A549 (cell line): ENCODE results near the gene KIF5A. TPM values are rescaled to one million over a fixed set of nuclear protein-coding genes. Genes with fewer than 3 reads are reported as not detected.
A peak's percentile ranks its signal among the peaks of the same experiment; 100 is the strongest.

Experiments
- ATAC-seq, 2 experiments: fragments of 200-7000 bp in 1 of 2; fragments of >200 bp in 1 of 2; cut with Nextera tagmentation in 1 of 2; cut with Tn5 transposase in 1 of 2; 3 replicates each; pipeline versions ENCODE4 v1.8.0 to v1.9.1; 2018 to 2020; ENCODE audit warnings: mild to moderate bottlenecking in 1 of 2, moderate library complexity in 1 of 2
- CTCF ChIA-PET: fragments of 300-600 bp; sonication (Branson Sonifier 250); formaldehyde crosslinking; extraction: SDS; loops from one replicate; lab custom pipeline; 2021; ENCODE audit warnings: antibody characterized with exemption, inconsistent platforms; lab: Yijun Ruan, JAX
- POLR2A ChIA-PET: fragments of 350-600 bp; formaldehyde crosslinking; extraction: SDS; loops from one replicate; lab custom pipeline; 2021; ENCODE audit warnings: antibody characterized with exemption, inconsistent platforms; lab: Yijun Ruan, JAX
- DNase-seq, 2 experiments: peaks; one replicate each; pipeline versions ENCODE4 v3.0.0 to v3.0.0-alpha.2; 2011 to 2016; ENCODE audit warnings: low read depth in 1 of 2, low spot score in 1 of 2
- FAIRE-seq: peaks from 2 replicates; lab custom pipeline; 2011; peaks lifted over from hg19 to GRCh38; lab: Jason Lieb, UNC
- H3K27ac ChIP-seq, 2 experiments: fragments of >200 bp; sonication (Bioruptor Twin); formaldehyde crosslinking; 3 replicates each; pipeline ENCODE4 v1.5.1; 2016 to 2017
- H3K4me1 ChIP-seq: fragments of >200 bp; sonication (Bioruptor Twin); formaldehyde crosslinking; 3 replicates; pipeline ENCODE4 v1.6.1; 2016
- H3K4me2 ChIP-seq: fragments of >200 bp; sonication (Bioruptor Twin); formaldehyde crosslinking; 3 replicates; pipeline ENCODE4 v1.6.1; 2016
- H3K4me3 ChIP-seq: fragments of >200 bp; sonication (Bioruptor Twin); formaldehyde crosslinking; 3 replicates; pipeline ENCODE4 v1.5.1; 2016
- H3K9me3 ChIP-seq: fragments of >200 bp; sonication (Bioruptor Twin); formaldehyde crosslinking; 3 replicates; pipeline ENCODE4 v1.6.1; 2016
- CBX2 ChIP-seq: fragments of 200-600 bp; sonication (generic); IDR thresholded peaks from 2 replicates; pipeline ENCODE4 v1.6.1; 2016; ENCODE audit warnings: low read depth, mild to moderate bottlenecking, borderline replicate concordance
- CHD4 ChIP-seq: fragments of 200-600 bp; sonication (generic); IDR thresholded peaks from 2 replicates; pipeline ENCODE4 v1.6.1; 2016; ENCODE audit warnings: antibody characterized with exemption, mild to moderate bottlenecking, borderline replicate concordance
- JUNB ChIP-seq: fragments of >200 bp; sonication (Bioruptor Twin); formaldehyde crosslinking; IDR thresholded peaks from 2 replicates; pipeline ENCODE4 v1.6.1; 2016
- KDM5A ChIP-seq: fragments of 200-600 bp; sonication (generic); IDR thresholded peaks from 2 replicates; pipeline ENCODE4 v1.6.1; 2016; ENCODE audit warnings: antibody characterized with exemption, mild to moderate bottlenecking
- NPAS2 ChIP-seq: fragments of 250-450 bp; sonication (Bioruptor Pico); IDR thresholded peaks from 2 replicates; pipeline ENCODE4 v1.8.0; 2022; ENCODE audit warnings: mild to moderate bottlenecking, moderate library complexity, borderline replicate concordance
- NR3C1 ChIP-seq: fragments of >200 bp; sonication (Bioruptor Twin); formaldehyde crosslinking; IDR thresholded peaks from 3 replicates; pipeline ENCODE4 v1.6.1; 2017
- TP53 ChIP-seq: fragments of 250-450 bp; sonication (Bioruptor Pico); IDR thresholded peaks from 2 replicates; pipeline ENCODE4 v1.5.0; 2021; ENCODE audit warnings: mild to moderate bottlenecking, moderate library complexity
- WGBS: methylation state at CpG from one replicate; pipeline ENCODE4 v1.1.6; 2017; ENCODE audit errors: missing lambda C conversion rate; 5-methylcytosine and 5-hydroxymethylcytosine counted together
- polyA plus RNA-seq, 4 experiments: library from polyadenylated mRNA; depleted of rRNA in 3 of 4; stranded (reverse); fragments of >200 nt; fragmentation: RNase III in 1 of 4; extraction: RNeasy Plus Mini Kit Qiagen cat#74134 plus additional on column Dnase treatment in 1 of 4; gene quantifications; 2 replicates in 3 of 4; 3 replicates in 1 of 4; pipeline ENCODE4 v1.2.3, GENCODE V29; 2011 to 2017
- TF ChIP-seq, protein P1 (sequence below): fragments of 250-450 bp; sonication (Bioruptor Pico); IDR thresholded peaks from 2 replicates; pipeline ENCODE4 v1.5.0; 2020; ENCODE audit warnings: low read depth, mild to moderate bottlenecking, moderate library complexity
- TF ChIP-seq, protein P2 (sequence below): fragments of 150-350 bp; IDR thresholded peaks from 2 replicates; pipeline ENCODE4 v1.6.1; 2014; ENCODE audit warnings: low read depth, mild to moderate bottlenecking, low read length
- TF ChIP-seq, protein P3 (sequence below): IDR thresholded peaks from 2 replicates; pipeline ENCODE4 v1.6.1; 2012; ENCODE audit warnings: low read depth, borderline replicate concordance

Gene KIF5A
- polyA plus RNA-seq, 2 of the 4 experiments (the other 2 are of a cell fraction) = 0.61 to 0.89 TPM

DNA sequence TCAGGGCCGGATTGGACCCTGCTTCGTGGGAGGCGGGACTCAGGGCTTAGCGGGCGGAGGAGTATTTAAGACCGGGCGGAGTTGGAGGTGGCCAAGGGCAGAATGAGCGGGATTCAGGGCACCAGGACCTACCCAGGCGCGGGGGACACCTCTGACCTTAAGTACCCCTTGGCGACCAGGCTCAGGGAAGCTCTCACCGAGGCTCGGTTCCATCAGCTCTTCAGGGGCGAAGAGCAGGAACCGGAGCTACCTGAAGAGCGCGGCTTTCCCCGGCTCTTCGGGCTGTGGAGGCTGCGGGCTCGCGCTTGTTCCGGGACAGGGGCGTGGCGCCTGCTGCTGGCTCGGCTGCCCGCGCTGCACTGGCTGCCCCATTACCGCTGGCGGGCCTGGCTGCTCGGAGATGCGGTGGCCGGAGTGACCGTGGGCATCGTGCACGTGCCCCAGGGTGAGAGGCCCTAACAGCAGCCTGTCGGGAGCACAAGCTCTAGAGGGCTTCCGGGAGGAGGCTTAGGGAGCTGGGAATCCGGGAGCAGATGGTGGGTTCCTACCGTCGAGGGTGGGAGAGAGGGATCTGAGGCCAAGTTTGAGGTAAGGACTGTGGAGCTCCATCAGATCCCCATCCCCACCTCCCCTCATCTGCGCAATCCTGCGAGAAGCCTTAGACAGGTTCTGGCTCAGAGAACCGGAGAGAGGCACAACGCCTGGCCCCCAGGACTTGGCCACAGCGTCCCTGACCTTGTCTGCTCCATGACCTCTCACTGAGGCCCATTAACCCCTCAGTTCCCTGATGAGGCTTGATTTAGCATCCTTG is 69.8 kb downstream of the KIF5A start:
- ATAC-seq (no peak), DNase-seq (no peak), FAIRE-seq (no peak)
- WGBS = 84% methylated on average over 26 of the region's 46 CpGs
- ChIA-PET POLR2A (interaction anchor here (0.5 kb wide), 1 partner anchor 10 kb away, joined by 4 read pairs; no protein-coding TSS in a partner anchor), CTCF (interaction anchor here (0.6 to 20.9 kb wide), 13 partner anchors 8 to 369 kb away, joined by 3 to 336 read pairs (median 6); partner anchors contain the start of genes ARHGEF25, B4GALNT1 and STAC3)
- H3K9me3 ChIP-seq = no peaks in the 10 kb centered on the region
- TF ChIP-seq KDM5A (no peak), CBX2 (no peak), JUNB (no peak), TP53 (CRISPR knock-in tag) (no peak)
- TF ChIP-seq, protein P1, sequence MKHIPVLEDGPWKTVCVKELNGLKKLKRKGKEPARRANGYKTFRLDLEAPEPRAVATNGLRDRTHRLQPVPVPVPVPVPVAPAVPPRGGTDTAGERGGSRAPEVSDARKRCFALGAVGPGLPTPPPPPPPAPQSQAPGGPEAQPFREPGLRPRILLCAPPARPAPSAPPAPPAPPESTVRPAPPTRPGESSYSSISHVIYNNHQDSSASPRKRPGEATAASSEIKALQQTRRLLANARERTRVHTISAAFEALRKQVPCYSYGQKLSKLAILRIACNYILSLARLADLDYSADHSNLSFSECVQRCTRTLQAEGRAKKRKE (CRISPR knock-in tag) = no peak
- no peak overlapping the region for H3K4me3 ChIP-seq
- peaks cover 13% of the 10 kb centered on the region; the same call in 1 of the 3 replicates for H3K4me1 ChIP-seq
- no peak overlapping the region for H3K4me2 ChIP-seq
- no peak overlapping the region for H3K27ac ChIP-seq

DNA sequence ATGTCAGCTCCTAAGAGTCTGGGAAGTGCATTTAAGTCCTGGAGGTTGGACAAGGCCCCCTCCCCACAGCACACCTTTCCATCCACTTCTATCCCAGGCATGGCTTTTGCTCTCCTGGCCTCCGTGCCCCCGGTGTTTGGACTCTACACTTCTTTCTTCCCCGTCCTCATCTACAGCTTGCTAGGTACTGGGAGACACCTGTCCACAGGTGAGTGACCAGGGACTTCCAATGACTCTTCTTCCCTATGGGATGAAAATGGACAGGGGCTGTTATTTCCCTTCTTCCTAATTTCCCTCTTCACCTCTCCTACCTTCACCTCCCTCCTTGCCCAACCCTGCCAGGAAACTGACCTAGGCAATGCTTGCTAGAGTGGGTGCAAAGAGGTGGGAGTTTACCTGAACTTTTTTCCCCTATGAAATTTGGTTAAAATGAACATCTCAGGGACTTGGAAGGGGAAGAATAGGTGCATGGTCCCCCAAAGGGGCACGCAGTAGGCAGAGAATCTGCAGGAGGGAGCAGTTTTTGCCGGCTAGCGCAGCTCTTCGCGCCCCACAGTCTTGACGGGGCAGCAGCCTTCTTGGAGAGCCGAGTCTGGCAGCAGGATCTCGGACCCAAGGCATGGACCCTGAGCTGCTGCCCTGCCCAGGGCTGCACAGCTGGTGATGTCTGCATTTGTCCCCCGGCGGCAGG is 70.5 kb downstream of the KIF5A start:
- Histone ChIP-seq H3K9me3 (no peaks in the 10 kb centered on the region), H3K4me1 (peaks cover 13% of the 10 kb centered on the region; the same call in 1 of the 3 replicates), H3K27ac (no peak overlapping the region), H3K4me2 (peak overlapping the region; percentile 98), H3K4me3 (peak overlapping the region; percentile 53; the same call in 2 of the 3 replicates)
- ChIA-PET CTCF (interaction anchor here (0.6 to 20.9 kb wide), 23 partner anchors 8 to 142 kb away, joined by 3 to 336 read pairs (median 4); partner anchors contain the start of genes ARHGEF25, B4GALNT1 and PIP4K2C), POLR2A (interaction anchor here (1.2 kb wide), 1 partner anchor 97 kb away, joined by 5 read pairs; no protein-coding TSS in a partner anchor)
- ATAC-seq = no peak; a peak in 1 of 6 replicates
- no peak for FAIRE-seq
- 72% methylated on average over 13 of the region's 13 CpGs for WGBS
- no peak for TF ChIP-seq CBX2
- no peak for TF ChIP-seq JUNB
- TF ChIP-seq, protein P2, sequence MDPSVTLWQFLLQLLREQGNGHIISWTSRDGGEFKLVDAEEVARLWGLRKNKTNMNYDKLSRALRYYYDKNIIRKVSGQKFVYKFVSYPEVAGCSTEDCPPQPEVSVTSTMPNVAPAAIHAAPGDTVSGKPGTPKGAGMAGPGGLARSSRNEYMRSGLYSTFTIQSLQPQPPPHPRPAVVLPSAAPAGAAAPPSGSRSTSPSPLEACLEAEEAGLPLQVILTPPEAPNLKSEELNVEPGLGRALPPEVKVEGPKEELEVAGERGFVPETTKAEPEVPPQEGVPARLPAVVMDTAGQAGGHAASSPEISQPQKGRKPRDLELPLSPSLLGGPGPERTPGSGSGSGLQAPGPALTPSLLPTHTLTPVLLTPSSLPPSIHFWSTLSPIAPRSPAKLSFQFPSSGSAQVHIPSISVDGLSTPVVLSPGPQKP = no peak
- no peak for TF ChIP-seq NPAS2 (CRISPR knock-in tag)
- DNase-seq = no peak

DNA sequence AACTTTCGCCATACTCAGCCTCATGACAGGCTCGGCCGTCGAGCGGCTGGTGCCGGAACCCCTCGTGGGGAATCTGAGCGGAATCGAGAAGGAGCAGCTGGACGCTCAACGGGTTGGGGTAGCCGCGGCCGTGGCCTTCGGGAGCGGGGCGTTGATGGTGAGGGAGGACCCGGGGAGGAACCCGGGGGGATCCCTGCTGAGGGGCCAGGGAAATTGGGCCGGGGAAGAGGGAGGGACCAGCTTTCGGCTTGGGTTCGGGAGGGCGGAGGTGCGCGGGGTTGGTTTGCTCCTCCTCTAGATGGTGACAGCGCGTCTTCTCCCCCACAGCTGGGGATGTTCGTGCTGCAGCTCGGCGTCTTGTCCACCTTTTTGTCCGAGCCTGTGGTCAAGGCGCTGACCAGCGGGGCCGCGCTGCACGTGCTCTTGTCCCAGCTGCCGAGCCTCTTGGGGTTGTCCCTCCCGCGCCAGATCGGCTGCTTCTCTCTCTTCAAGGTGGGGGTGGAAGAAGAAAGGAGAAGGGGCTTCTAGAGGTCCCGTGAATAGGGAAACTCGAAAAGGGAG is 71.2 kb downstream of the KIF5A start:
- 28% methylated on average over 32 of the region's 42 CpGs for WGBS
- Histone ChIP-seq H3K4me1 (peaks cover 13% of the 10 kb centered on the region; the same call in 1 of the 3 replicates), H3K4me2 (peak overlapping the region; percentile 98), H3K4me3 (peak overlapping the region; percentile 53), H3K27ac (peak overlapping the region; percentile 54 to 76; a peak in 5 of 6 replicates), H3K9me3 (no peaks in the 10 kb centered on the region)
- peak; percentile 25 to 32 for ATAC-seq
- POLR2A ChIA-PET = interaction anchor here (0.5 to 1.2 kb wide), 2 partner anchors 98 to 376 kb away, joined by 3 to 5 read pairs; no protein-coding TSS in a partner anchor
- no peak for DNase-seq
- TF ChIP-seq NR3C1 (no peak), CHD4 (no peak)
- TF ChIP-seq, protein P3, sequence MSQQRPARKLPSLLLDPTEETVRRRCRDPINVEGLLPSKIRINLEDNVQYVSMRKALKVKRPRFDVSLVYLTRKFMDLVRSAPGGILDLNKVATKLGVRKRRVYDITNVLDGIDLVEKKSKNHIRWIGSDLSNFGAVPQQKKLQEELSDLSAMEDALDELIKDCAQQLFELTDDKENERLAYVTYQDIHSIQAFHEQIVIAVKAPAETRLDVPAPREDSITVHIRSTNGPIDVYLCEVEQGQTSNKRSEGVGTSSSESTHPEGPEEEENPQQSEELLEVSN = peak; percentile 48; the same call in 1 of the 2 replicates
- no peak for FAIRE-seq
- CTCF ChIA-PET = interaction anchor here (0.7 to 20.9 kb wide), 19 partner anchors 9 to 142 kb away, joined by 3 to 336 read pairs (median 5); partner anchors contain the start of genes ARHGEF25, B4GALNT1 and PIP4K2C
